Peyer's patch (tissue), 4 donors: ENCODE data around the gene SPRED1. TPM values are rescaled to one million over a fixed set of nuclear protein-coding genes. Genes with fewer than 3 reads are reported as not detected.

Experiments
- DNase-seq, 3 donors: peaks; one replicate each; pipeline ENCODE4 v3.0.0-alpha.2; 2017 to 2019
- H3K27ac ChIP-seq, 4 donors: fragments of 200-600 bp; sonication (generic); one replicate each; pipeline ENCODE4 v1.5.1; 2016 to 2019
- H3K27me3 ChIP-seq, 2 donors: fragments of 200-600 bp; sonication (generic); one replicate each; pipeline ENCODE4 v1.5.1; 2019
- H3K36me3 ChIP-seq, 3 donors: fragments of 200-600 bp; sonication (generic); one replicate each; pipeline ENCODE4 v1.5.1; 2016 to 2019
- H3K4me1 ChIP-seq, 4 donors: fragments of 200-600 bp; sonication (generic); one replicate each; pipeline ENCODE4 v1.5.1; 2016 to 2019
- H3K4me3 ChIP-seq, 4 donors: fragments of 200-600 bp; sonication (generic); 1 replicate in 3 of 4; 2 replicates in 1 of 4; pipeline ENCODE4 v1.5.1; 2016 to 2019; ENCODE audit warnings: mild to moderate bottlenecking in 1 of 4
- H3K9me3 ChIP-seq, 4 donors: fragments of 200-600 bp; sonication (generic); one replicate each; pipeline ENCODE4 v1.5.1; 2016 to 2019; ENCODE audit warnings: mild to moderate bottlenecking in 1 of 4
- POLR2A ChIP-seq, 2 donors: fragments of 450-650 bp; IDR thresholded peaks; one replicate each; pipeline ENCODE4 v1.5.1; 2017; ENCODE audit warnings: antibody characterized with exemption in 2 of 2, mild to moderate bottlenecking in 2 of 2, moderate library complexity in 2 of 2
- total RNA-seq, 4 donors: library from RNA; depleted of rRNA; stranded (reverse); fragments of >200 nt; gene quantifications; one replicate each; pipeline ENCODE4 v1.1.0, GENCODE V29; 2016
- TF ChIP-seq, protein P1 (sequence below), 6 experiments: fragments of 450-650 bp in 4 of 6; fragments of 200-600 bp in 2 of 6; sonication (generic) in 1 of 6; IDR thresholded peaks; one replicate each; pipeline ENCODE4 v1.5.1; 2017 to 2019; ENCODE audit warnings: antibody characterized with exemption in 6 of 6, mild to moderate bottlenecking in 3 of 6, moderate library complexity in 1 of 6

Gene SPRED1
- total RNA-seq, 4 donors from 2014 or later = 8.9 to 40.4 (median 20.2) TPM

DNA sequence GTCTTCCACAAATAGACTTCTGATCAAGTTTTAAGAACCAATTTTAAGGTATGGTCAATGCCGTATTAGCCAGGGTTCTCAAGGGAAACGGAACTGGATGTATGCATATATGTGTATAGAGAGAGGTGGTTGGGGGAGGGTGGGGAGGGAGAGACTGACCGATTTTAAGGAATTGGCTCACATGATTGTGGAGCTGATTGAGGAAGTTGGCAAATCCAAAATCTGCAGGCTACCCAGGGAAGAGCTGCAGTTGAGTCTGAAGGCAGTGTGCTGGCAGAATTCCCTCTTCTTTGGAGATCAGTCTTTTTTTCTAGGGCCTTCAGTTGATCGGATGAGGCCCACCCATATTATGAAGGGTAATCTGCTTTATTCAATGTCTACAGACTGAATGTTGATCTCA, 40.8 kb upstream of the SPRED1 start:
- no peaks in the 10 kb centered on the region for H3K36me3 ChIP-seq
- H3K9me3 ChIP-seq = no peaks in the 10 kb centered on the region
- peaks cover 0 to 16% (median 0%) of the 10 kb centered on the region in 4 donors for H3K4me1 ChIP-seq
- no peak overlapping the region for H3K27ac ChIP-seq
- TF ChIP-seq POLR2A (IDR thresholded peaks at IDR 0.05) = no peak
- TF ChIP-seq, protein P1, sequence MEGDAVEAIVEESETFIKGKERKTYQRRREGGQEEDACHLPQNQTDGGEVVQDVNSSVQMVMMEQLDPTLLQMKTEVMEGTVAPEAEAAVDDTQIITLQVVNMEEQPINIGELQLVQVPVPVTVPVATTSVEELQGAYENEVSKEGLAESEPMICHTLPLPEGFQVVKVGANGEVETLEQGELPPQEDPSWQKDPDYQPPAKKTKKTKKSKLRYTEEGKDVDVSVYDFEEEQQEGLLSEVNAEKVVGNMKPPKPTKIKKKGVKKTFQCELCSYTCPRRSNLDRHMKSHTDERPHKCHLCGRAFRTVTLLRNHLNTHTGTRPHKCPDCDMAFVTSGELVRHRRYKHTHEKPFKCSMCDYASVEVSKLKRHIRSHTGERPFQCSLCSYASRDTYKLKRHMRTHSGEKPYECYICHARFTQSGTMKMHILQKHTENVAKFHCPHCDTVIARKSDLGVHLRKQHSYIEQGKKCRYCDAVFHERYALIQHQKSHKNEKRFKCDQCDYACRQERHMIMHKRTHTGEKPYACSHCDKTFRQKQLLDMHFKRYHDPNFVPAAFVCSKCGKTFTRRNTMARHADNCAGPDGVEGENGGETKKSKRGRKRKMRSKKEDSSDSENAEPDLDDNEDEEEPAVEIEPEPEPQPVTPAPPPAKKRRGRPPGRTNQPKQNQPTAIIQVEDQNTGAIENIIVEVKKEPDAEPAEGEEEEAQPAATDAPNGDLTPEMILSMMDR (IDR thresholded peaks at IDR 0.05) = no peak
- no peak for DNase-seq
- no peaks in the 10 kb centered on the region for H3K27me3 ChIP-seq
- no peak overlapping the region for H3K4me3 ChIP-seq

DNA sequence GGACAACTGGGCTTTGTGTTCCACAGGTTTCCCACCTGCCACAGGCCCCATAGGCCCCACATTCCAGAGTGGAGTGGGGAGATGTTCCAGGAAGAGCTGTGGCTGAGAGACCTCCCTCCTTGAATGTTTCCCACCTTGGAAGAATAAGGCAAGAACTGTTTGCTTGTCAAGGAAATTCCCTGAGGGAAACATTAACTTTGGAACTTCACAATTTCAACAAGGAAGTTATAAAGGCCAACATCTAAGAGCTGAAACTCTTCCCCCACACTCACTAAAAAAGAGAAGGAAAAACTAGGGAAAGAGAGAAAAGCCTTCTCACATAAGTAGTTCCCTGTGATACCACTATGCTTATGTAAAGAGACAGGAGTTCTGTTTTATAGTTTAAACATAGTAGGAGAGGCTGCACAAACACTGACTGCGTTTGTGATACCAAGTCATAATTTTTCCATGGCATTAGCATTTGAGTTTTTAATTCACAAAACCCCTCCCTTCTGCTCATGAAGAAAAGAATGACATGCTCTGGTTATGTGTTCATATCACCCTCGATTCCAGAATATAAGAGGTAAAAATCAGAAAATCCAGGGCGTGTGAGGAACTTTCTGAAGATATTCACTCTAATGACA, 39.8 kb upstream of the SPRED1 start:
- DNase-seq = no peak
- Histone ChIP-seq H3K27ac (peak overlapping the region in 1 of 4 donors; percentile 2), H3K4me3 (no peak overlapping the region), H3K4me1 (peaks cover 0 to 25% (median 0%) of the 10 kb centered on the region in 4 donors), H3K27me3 (no peaks in the 10 kb centered on the region), H3K36me3 (no peaks in the 10 kb centered on the region), H3K9me3 (no peaks in the 10 kb centered on the region)
- TF ChIP-seq, protein P1 (IDR thresholded peaks at IDR 0.05) = no peak
- no peak for TF ChIP-seq POLR2A (IDR thresholded peaks at IDR 0.05)

DNA sequence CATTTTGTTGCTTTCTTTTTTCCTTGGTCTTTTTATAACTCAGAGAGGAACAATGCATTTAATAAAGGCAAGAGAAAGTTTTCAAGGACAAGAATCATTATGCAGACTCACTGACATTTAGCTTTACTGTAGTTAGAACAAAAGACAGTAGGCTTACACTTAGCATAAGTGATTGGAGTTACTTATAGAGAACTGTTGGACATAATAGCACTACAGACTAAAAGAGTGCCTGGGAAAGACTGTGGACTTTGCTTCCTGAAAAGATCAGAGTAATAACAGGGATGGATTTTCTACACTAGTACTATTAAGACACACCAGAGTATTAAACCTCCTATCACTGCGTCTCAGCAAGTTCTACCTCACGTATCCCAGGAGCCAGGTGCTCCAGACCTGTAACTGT, 39.3 kb upstream of the SPRED1 start:
- TF ChIP-seq, protein P1 (IDR thresholded peaks at IDR 0.05) = no peak
- H3K27me3 ChIP-seq = no peaks in the 10 kb centered on the region
- H3K9me3 ChIP-seq = no peaks in the 10 kb centered on the region
- peak overlapping the region in 1 of 4 donors; percentile 2 for H3K27ac ChIP-seq
- peaks cover 0 to 30% (median 0%) of the 10 kb centered on the region in 4 donors for H3K4me1 ChIP-seq
- no peaks in the 10 kb centered on the region for H3K36me3 ChIP-seq
- no peak overlapping the region for H3K4me3 ChIP-seq
- no peak for DNase-seq

DNA sequence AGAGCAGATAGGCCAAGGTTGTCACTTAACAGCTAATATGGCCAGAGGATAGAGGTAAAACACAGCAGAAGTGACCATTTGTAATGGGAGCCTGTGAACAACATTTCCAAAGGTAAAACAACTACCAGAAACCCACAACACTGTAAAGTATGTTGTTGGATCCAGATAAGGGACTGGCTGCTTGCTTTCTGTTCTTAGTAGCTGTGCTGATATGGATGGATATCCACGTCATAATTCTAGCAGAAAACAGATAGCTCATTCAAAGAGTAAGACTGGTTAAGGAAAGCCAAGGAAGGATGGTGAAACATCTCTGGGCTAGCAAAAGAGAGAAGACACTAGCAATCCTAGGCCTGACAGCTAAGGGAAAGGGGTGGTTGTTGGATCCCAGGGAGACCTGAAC, 36.9 kb upstream of the SPRED1 start:
- no peak for DNase-seq
- Histone ChIP-seq H3K4me1 (peaks cover 0 to 32% (median 0%) of the 10 kb centered on the region in 4 donors), H3K4me3 (no peak overlapping the region), H3K9me3 (no peaks in the 10 kb centered on the region), H3K36me3 (no peaks in the 10 kb centered on the region), H3K27me3 (no peaks in the 10 kb centered on the region), H3K27ac (no peak overlapping the region)
- TF ChIP-seq, protein P1 (IDR thresholded peaks at IDR 0.05) = no peak
- no peak for TF ChIP-seq POLR2A (IDR thresholded peaks at IDR 0.05)

DNA sequence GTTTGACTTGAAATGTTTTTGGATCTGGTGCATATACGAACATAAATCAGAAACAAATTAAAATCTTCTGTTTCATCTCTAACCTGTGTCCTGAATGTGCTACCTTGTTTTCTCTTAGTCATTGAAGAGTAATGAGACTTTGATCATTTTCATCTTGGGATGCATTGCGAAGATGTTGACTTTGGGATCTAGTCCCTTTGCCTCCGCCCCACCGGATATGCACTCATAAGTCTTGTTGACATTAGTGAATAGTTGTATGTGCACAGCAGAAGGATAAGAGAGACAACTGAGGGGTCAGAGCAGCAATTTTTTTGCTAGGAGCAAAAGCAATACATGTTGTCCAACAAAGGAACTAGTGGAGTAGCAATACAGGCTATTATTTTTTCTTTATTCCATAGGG, 35.9 kb upstream of the SPRED1 start:
- H3K4me1 ChIP-seq = peaks cover 0 to 32% (median 0%) of the 10 kb centered on the region in 4 donors
- H3K4me3 ChIP-seq = no peak overlapping the region
- H3K9me3 ChIP-seq = no peaks in the 10 kb centered on the region
- TF ChIP-seq, protein P1 (IDR thresholded peaks at IDR 0.05) = no peak
- TF ChIP-seq POLR2A (IDR thresholded peaks at IDR 0.05) = no peak
- no peaks in the 10 kb centered on the region for H3K27me3 ChIP-seq
- DNase-seq = peak in 1 of 3 donors; percentile 51
- no peaks in the 10 kb centered on the region for H3K36me3 ChIP-seq
- H3K27ac ChIP-seq = peak overlapping the region in 1 of 4 donors; percentile 45
